Retina (tissue), 1 donor: Measurements from ENCODE around the gene LHB.
"Not testable (repeated sequence)": the region's sequence is repeated elsewhere in the genome, so short reads cannot be mapped to it uniquely, and the experiment has no call there.

Experiments used
- DNase-seq: peaks from one replicate; pipeline ENCODE4 v3.0.0-alpha.2; 2016

The LHB gene

DNA sequence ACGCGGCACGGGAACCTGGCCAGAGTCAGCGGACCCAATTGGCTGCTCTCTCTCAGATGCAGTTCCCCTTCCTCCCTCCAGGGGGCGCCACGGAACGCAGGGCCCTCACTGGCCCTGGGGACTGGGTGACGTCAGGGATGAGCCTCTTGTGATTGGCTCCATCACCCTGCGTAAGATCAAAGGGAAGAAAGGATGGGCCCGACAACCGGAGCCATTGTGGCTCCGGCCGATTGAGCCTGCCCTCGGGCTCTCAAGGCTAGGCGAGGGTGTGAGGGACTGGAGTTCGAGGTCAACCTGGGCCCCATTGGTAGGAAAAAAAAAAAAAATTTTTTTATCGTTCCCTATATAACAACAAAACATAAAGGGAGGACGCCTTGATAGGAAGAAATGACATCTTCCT is 19.9 kb upstream of the LHB start, which contains the start of gene CGB1:
CGB1 (minus strand) TSS at position 81 of the 400 bp plus-strand sequence. CDS start 184 bp downstream, outside the sequence.
- DNase-seq = not testable (repeated sequence)

DNA sequence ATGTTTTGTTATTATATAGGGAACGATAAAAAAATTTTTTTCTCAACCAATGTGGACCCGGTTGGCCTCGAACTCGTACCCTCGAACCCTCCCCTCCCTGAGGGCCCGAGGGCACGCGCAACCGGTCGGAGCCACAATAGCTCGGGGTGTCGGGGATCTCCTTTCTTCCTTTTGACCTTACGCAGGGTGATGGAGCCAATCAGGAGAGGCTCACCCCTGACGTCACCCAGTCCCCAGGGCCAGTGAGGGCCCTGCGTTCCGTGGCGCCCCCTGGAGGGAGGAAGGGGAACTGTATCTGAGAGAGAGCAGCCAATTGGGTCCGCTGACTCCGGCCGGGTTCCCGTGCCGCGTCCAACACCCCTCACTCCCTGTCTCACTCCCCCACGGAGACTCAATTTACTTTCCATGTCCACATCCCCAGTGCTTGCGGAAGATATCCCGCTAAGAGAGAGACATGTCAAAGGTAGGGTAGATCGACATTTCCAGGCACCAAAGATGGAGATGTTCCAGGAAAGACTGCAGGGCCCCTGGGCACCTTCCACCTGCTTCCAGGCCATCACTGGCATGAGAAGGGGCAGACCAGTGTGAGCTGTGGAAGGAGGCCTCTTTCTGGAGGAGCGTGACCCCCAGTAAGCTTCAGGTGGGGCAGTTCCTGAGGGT is 14.9 kb upstream of the LHB start, which contains the start of gene CGB2:
CGB2 (plus strand) TSS at position 249 of the 660 bp plus-strand sequence; CDS start at position 455, 206 bp downstream.
- not testable (repeated sequence) for DNase-seq

DNA sequence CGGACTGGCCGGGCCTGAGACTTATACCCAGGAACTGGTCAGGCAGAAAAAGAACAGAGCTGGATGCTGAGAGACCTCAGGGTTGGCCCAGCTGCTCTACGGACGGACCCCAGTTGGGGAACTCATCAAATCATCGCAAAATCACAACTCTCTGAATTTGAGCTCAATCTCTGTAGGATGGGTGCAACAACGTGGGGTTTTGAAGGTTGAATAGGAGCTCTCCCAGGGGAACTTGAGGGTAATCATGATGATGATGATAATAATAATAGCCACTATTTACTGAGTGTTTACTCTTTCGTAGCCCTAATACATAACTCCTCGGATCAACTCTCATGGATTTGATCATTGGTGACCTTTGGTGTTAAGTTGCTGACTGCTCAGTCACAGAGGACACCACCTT is 13.4 kb upstream of the LHB start:
- not testable (repeated sequence) for DNase-seq

DNA sequence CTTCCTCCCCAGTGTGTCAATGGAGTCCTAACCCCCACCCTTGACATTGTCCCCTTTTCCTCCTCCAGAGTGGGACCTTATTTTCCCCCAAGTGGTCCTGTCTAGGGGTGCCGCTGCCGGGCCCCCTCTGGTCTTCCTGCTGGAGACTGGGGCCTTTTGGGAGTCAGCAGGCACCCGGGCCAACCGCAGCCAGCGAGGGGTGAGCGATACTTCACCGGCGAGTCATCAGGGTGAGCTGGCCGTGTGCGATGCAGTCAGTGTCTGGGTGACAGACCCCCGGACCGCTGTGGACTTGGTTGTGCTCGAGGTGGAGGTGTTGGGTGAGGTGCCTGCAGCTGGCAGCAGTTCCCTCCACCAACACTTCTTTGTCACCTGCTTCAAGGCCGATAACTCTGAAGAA is 12.9 kb upstream of the LHB start:
- not testable (repeated sequence) for DNase-seq

DNA sequence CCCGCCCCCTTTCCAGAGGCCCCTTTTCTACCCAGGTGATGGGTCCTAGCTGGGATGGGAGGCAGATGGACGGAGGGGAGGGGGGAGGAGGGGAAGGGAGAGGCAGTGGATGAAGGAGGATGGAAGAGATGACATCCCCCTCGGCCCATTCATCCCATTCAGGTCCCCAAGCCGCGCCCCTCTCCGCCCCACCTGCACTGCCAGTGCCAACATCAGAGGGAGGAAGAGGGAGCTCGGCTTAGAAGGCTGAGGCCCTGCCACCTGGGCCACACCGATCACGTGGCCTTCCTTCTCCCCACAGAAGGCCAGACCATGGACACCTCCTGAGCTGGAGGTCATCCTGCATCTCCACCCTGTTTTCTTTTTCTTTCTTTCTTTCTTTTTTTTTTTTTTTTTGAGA is 11.8 kb upstream of the LHB start:
- not testable (repeated sequence) for DNase-seq

DNA sequence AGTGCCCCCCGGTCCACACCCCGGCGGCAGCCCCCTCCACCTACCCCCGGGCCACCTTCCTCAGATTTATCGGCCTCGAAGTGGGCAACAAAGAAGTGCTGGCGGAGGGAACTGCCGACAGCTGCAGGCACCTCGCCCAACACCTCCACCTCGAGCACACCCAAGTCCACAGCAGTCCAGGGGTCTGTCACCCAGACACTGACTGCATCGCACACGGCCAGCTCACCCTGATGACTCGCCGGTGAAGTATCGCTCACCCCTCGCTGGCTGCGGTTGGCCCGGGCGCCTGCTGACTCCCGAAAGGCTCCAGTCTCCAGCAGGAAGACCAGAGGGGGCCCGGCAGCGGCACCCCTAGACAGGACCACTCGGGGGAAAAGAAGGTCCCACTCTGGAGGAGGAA is 8.7 kb upstream of the LHB start:
- DNase-seq = not testable (repeated sequence)

DNA sequence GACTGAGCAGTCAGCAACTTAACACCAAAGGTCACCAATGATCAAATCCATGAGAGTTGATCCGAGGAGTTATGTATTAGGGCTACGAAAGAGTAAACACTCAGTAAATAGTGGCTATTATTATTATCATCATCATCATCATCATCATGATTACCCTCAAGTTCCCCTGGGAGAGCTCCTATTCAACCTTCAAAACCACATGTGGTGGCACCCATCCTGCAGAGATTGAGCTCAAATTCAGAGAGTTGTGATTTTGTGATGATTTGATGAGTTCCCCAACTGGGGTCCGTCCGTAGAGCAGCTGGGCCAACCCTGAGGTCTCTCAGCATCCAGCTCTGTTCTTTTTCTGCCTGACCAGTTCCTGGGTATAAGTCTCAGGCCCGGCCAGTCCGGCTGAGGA is 8.2 kb upstream of the LHB start:
- DNase-seq = not testable (repeated sequence)

DNA sequence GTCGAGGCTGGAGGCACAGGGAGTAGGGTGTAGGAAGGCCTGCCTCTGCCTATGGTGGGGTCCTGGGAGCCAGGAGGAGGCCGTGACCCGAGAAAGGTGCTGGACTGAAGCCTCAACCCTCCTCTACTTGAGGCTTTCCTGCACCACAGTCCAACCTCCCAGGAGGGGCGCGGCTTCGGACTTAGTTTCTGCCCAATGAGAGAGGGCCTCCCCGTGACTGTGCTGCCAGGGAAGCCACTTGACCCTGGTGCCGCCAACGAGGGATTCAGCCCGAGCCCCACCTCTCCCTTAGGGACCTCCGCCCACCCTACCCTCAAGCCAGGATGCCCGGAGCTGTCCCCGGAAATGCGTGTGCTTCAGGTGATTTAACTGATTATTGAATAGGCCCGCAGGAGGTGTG is 7.3 kb upstream of the LHB start, which contains the start of gene CGB3:
CGB3 (minus strand) TSS at position 101 of the 400 bp plus-strand sequence. CDS start 362 bp downstream, outside the sequence.
- not testable (repeated sequence) for DNase-seq

DNA sequence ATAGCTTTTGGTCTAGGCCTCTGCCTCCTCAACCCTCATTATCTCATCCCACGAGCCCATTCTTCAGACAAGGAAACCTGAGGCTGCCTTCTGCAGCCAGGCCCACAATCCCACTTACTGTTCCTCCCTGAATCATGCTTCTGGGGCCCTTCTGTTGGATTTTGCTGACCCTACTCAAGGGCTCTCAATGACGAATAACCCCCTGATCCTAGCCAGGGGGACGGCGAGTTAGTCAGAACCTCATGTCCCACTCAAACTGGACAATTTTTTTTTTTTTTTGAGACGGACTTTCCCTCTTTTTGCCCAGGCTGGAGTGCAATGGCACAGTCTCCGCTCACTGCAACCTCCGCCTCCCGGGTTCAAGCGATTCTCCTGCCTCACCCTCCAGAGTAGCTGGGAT is 5.2 kb upstream of the LHB start:
- no peak for DNase-seq

DNA sequence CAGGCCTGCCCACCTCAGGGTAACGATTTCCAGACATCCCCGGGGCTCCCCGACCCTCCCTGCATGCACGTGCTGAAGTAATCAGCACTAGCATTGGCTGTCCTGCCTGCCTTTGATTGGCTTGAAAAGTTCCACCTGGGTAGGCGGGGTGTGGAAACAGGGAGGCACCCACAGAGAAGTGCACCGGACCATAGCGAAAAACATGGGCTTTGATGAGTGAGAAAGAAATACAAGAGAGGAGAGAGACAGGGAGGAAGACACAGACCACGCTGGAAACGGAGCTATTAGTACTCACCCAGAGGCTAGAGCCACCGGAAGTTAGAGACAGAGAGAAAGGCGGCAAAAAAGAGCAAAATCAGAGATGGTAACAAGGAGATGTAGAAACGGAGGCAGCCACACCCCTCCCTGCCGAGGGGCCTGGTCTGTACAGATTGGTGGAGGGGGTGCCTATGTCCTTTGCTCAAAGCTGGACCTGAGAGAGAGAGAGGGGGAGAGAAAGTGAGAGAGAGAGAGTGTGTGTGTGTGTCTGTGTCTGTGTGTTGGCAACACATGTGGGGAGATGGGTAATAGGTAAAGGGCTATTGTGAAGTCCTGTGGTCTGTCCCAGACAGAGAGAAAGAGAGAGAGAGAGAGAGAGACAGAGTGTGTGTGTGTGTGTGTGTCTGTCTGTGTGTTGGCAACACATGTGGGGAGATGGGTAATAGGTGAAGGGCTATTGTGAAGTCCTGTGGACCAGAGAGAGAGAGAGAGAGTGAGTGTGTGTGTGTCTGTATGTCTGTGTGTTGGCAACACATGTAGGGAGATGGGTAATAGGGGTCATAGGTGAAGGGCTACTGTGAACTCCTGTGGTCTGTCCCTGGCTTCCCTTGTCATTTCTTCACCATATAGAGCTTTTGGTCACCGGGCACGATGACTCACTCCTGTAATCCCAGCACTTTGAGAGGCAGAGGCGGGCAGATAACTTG is 4.3 kb upstream of the LHB start:
- DNase-seq = no peak

DNA sequence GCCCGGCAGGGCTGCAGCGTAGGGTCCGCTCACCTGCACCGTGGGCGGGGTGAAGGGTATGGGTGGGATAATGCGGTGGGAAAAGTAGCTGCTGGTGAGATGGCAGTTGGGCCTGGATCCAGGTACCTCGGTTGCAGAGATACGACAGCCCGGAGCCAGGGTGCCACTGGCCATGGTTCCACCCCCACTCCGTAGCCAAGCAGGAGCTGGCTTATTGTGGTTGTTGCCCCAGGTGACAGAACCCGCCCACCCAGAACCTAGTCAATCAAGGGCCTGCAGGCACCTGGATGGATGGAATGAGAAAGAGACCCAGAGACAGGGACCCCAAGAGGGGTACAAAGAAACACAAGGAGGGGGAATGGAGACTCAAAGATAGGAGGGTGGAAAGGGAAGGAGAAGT is 3.5 kb upstream of the LHB start:
- no peak for DNase-seq

DNA sequence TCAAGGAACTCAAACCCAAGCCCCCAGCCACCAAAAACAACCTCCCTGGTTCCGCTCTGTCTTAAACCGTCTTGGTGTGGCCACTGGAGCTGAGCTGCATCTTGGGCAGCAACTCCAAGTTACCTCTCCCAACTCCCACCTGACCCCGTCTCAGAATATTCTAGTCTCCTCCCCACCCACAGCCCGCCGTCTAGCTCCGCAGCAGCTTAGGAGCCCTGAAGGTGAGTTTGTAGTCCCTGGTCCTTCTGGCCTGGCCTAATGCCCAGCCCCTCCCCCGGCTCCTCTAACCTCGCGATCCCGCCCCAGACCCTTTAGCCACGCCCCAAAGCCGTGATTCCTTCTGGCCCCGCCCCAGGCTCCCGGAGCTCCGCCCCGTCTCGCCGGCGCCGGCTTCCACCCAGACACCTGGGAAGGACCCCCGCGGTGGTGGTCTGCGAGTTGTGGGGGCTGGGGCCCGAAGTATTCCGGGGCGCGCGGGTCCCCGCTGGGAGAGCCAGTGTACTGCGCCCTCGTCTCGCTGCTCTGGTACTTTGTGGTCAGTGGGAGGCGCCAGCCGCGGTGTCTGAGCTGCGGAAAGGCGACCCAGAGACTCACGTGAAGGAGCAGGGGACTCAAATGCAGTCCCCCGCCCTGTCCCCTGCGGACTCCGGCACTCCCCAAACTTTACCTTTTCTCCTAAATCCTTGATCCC is 2.5 kb upstream of the LHB start:
- DNase-seq = peak; percentile 67

DNA sequence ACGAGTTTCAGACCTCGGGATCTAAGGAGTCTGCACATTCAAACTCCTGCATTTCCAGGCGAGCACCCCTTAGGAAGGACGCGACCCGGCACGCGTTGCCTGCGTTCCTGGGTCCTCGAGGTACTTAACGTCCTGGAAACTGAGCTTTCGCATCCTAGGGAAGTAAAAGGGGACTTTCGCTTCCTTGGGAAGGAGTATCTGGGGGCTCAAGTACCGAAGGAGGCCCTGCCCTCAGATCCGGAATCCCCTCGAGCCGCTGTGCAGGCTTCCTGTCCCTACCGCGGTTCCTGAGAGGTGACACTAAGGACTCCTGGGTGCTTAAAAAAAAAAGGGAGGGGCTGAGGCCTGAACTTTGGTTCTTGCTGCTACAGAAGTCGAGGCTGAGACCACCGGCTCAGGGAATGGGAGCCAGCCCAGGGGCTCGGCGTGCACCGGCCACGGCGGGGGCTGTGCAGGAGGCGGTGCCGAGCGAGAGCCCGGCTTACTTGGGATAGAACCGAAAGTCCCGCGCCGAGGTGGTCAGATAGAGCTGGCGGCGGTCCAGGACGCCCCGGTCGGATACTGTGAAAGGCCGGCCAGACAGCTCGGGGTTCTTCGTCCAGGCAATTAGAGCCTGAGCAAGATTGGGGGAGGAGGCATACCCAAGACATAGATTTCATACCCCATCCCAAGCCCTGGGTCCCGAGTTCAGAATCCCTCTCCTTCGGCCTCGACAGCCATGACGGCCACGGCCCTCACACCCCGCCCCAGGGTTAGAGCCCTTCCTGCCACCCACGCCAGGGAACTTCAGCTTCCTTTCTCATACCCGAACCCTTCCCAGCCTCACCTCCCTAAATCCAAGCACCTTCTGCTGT is 1.7 kb upstream of the LHB start:
- peak; percentile 54 for DNase-seq

DNA sequence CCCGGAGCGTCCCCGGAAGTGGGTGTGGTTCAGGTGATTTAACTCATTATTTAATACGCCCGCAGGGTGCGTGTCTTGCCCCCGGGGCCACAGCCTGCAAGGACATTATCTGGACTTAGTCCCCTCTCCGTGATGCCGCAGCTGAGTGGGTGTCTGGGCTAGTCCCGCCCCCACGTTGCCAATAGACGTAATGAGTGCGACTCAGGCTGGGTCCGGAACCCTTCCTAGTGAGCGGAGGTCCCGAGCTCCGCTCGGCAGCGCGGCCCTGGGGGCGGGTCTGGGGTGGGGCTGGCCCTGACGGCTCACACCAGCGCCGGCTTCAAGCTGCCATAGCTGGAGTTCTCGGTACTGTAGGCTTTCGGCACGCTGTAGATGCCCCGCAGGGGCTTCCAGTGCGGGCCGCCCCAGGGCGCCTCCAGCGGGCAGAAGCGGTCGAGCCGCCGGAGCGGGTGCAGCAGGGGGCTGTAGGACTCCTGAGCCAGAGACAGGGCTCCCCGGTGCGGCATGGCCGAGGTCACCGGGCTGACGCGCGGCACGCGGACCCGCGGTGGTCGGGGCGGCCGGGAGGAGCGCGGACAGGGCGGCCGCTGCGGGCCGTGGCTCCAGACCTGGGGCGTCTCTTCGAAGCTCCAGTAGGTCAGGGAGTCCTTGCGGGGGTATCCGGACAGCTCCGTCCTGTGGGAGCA is 918 bp upstream of the LHB start:
- DNase-seq = peak; percentile 65

DNA sequence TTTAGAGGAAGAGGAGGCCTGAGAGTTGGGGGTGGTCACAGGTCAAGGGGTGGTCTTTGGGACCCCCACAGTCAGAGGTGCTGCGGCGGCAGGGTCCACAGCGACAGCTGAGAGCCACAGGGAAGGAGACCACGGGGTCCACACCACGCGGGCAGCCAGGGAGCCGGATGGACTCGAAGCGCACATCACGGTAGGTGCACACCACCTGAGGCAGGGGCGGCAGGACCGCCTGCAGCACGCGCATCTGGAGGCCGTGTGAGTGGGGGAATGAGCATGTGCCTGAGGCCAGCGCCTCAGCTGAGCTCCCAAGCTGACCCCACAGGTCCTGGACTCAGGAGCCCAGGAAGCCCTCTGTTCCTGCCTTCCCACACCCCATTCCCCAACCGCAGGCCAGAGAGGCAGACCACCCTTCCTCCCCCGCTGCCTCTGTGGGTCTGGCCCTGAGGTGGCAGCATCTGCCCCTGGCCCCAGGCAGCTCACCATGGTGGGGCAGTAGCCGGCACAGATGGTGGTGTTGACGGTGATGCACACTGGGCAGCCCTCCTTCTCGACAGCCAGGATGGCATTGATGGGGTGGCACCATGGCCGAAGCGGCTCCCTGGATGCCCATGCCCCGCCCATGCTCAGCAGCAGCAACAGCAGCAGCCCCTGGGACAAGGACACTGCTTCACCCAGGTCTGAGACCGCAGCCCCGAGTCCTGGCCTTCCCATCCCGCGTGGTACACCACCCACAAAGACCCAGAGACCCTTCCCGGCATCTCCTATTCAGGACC is 638 bp downstream of the LHB start:
- DNase-seq = no peak

DNA sequence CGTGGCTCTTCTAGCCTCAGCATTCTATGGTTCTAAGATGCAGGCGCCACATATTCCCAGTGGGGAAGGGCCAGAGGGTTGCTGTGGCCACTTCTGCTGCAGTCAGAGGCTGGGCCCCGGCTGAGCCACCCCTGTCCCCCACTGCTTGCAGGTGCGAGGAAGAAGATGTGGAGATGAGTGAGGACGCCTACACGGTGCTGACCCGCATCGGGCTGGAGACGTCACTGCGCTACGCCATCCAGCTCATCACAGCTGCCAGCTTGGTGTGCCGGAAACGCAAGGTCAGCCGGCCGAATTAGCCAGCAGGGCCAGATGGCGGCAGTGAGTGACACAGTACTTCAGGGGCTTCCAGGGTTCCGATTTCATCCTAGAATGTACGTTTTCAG is 2.0 kb downstream of the LHB start:
- DNase-seq = no peak

DNA sequence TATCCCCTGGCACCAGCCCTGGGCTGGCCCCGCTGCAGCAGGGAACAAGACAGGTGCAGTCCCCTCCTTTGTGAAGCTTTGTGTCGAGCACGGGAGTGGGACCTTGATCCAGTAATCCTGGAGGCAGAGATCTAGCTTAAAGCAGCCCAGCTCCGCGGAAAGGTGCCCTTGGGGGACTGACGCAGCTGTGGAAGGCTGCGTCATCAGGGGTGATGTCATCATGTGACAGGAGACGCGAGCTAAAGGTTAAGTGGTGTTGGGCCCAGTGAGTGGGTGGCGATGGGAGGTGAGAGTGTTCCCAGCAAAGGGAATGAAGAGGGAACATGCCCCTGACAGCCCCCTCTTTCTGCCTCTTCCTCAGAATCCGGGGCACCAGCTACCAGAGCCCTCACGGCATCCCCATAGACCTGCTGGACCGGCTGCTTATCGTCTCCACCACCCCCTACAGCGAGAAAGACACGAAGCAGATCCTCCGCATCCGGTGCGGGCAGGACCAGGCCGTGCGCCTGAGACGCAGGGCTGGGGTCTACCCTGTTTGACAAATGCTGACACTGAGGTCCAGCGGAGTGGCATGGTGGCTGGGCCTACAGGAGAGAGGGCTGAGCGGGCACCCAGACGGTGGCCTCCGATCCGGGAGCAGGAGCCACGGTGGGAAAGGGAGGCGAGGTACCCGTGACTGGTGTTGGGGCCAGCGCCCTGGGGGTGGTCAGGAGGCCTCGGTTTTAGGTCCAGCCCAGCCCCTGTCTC is 2.6 kb downstream of the LHB start:
- DNase-seq = no peak

DNA sequence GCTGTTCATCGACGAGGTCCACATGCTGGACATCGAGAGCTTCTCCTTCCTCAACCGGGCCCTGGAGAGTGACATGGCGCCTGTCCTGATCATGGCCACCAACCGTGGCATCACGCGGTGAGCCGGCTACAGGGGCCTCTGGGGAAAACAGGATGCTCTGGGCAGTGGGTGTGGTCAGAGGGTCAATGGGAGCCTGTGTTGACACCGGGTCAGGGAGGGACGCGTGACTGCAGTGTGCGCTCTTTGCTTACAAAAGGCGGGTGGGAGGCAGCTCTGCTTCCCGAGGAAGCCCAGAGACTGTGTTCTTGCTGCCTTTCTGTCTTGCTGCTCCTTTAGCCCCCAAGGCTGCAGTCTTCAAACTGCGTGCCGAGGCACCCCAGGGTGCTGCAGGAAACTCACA is 5.7 kb downstream of the LHB start:
- no peak for DNase-seq

DNA sequence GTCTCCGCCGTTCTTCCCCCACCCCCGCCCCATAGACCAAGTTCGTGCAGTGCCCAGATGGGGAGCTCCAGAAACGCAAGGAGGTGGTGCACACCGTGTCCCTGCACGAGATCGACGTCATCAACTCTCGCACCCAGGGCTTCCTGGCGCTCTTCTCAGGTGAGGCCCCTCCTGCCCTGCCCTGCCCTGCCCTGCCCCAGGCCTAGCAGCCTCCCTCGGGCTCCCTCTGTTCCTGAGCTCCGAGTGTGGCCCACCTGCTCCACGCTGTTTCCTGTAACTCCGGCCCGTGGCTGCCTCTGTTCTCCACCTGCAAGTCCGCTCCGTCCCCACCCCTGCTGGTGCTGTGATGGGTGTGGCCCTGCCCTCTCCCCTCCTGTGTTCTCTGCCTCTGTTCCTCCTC is 6.4 kb downstream of the LHB start:
- no peak for DNase-seq

DNA sequence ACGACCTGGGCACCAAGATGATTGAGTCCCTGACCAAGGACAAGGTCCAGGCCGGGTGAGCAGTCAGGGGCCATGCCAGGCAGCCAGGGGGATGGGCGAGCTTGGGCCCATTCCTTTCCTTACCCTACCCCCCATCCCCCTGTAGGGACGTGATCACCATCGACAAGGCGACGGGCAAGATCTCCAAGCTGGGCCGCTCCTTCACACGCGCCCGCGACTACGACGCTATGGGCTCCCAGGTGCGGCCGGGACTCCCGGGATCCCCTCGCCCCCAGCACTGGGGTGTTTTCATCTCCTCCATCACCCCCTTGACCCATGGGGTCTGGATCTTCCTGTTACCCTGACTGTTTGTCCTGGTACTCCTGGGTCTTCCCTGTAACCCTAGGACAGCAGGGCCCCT is 7.1 kb downstream of the LHB start:
- DNase-seq = no peak
